GM21717 (cell line): ENCODE results near the gene URGCP.
"Not testable (repeated sequence)": the region's sequence is repeated elsewhere in the genome, so short reads cannot be mapped to it uniquely, and the experiment has no call there.

ENCODE experiments used
- ATAC-seq: cut with Tn5 transposase; IDR thresholded peaks from one replicate; pipeline ENCODE4 v1.9.1; 2021; ENCODE audit warnings: mild to moderate bottlenecking, moderate library complexity; ENCODE audit not compliant: unreplicated experiment

Gene URGCP

GRCh38 chr7:43834463-43835251 lies 71.7 kb downstream of the URGCP start:
- ATAC-seq: peak; percentile 51

GRCh38 chr7:43830917-43831316 lies 75.5 kb downstream of the URGCP start:
- ATAC-seq: not testable (repeated sequence)
